Measurements from ENCODE around the gene DYNLT5. TPM values are rescaled to one million over a fixed set of nuclear protein-coding genes. Genes with fewer than 3 reads are reported as not detected.

The DYNLT5 gene
- total and polyA plus RNA-seq, 2 donors (not counting 1 experiment from before 2014, with no cell fraction given) = not detected

GRCh38 chr1:66787641-66788040 is 35.4 kb downstream of the DYNLT5 start:
- intact Hi-C loops (cut with micrococcal nuclease) = no loop called here
- DNase-seq (no peak), ATAC-seq (ENCODE audit: low read depth) (no peak)
- Histone ChIP-seq H2AFZ (ENCODE audit: insufficient read depth, low read depth, low read length, poor library complexity, severe bottlenecking) (no peak overlapping the region), H3K27ac (ENCODE audit: low read length in 2 of 2) (no peak overlapping the region), H3K36me3 (replicated peaks in 1 of 2; ENCODE audit: control extremely low read depth in 1 of 2, control insufficient read depth in 1 of 2, extremely low read depth in 1 of 2, insufficient read depth in 2 of 2, low read length in 1 of 2) (no peaks in the 10 kb centered on the region), H3K27me3 (replicated peaks in 1 of 4; ENCODE audit: control extremely low read depth in 1 of 4, control insufficient read depth in 3 of 4, insufficient read depth in 4 of 4, low read length in 3 of 4) (no peaks in the 10 kb centered on the region), H3K4me1 (ENCODE audit: control insufficient read depth in 2 of 2, insufficient read depth in 2 of 2, low read length in 2 of 2) (peaks cover 6 to 11% of the 10 kb centered on the region in 2 donors), H4K20me1 (ENCODE audit: control insufficient read depth, insufficient read depth, low read length, poor library complexity, severe bottlenecking) (no peaks in the 10 kb centered on the region), H3K4me3 (ENCODE audit: control extremely low read depth in 1 of 5, extremely low read depth in 1 of 5, insufficient read depth in 1 of 5, low read depth in 2 of 5, low read length in 4 of 5) (no peak overlapping the region), H3K4me2 (replicated peaks; ENCODE audit: low read depth, low read length, poor library complexity, severe bottlenecking) (peak overlapping the region; percentile 54), H3K79me2 (ENCODE audit: control insufficient read depth, insufficient read depth, low read length) (no peaks in the 10 kb centered on the region), H3K9me3 (ENCODE audit: control extremely low read depth in 1 of 3, control insufficient read depth in 2 of 3, insufficient read depth in 1 of 3, low read length in 2 of 3) (no peaks in the 10 kb centered on the region), H3K9ac (ENCODE audit: low read length) (peak overlapping the region; percentile 37)
- TF ChIP-seq EZH2 (IDR thresholded peaks at IDR 0.05; ENCODE audit: borderline replicate concordance, insufficient read depth, low read depth, low read length, poor library complexity, severe bottlenecking) = no peak
- TF ChIP-seq CTCF (IDR thresholded peaks at IDR 0.05) = no peak
- POLR2A ChIA-PET = no interaction called here
- Mint-ChIP-seq H3K9me3 (ENCODE audit: insufficient read depth) (no peaks in the 10 kb centered on the region), H3K27ac (no peak overlapping the region), H3K4me3 (no peak overlapping the region), H3K27me3 (no peaks in the 10 kb centered on the region), H3K4me1 (peaks cover 13% of the 10 kb centered on the region)
- CTCF ChIA-PET = interaction anchor here (1.0 to 1.1 kb wide), 3 partner anchors 9 to 426 kb away, joined by 3 to 6 read pairs (median 3); no protein-coding TSS in a partner anchor
- WGBS (ENCODE audit: insufficient coverage) = 79% methylated on average over 2 of the region's 4 CpGs

- DNase-seq (no peak), ATAC-seq (ENCODE audit: low read depth) (peak; percentile 21)
- TF ChIP-seq EZH2 (IDR thresholded peaks at IDR 0.05; ENCODE audit: borderline replicate concordance, insufficient read depth, low read depth, low read length, poor library complexity, severe bottlenecking) (no peak), CTCF (IDR thresholded peaks at IDR 0.05) (no peak)
- Histone ChIP-seq H3K27ac (ENCODE audit: low read length in 2 of 2) (peak overlapping the region in 1 of 2 donors; percentile 36), H3K9ac (ENCODE audit: low read length) (peak overlapping the region; percentile 37), H3K36me3 (replicated peaks in 1 of 2; ENCODE audit: control extremely low read depth in 1 of 2, control insufficient read depth in 1 of 2, extremely low read depth in 1 of 2, insufficient read depth in 2 of 2, low read length in 1 of 2) (no peaks in the 10 kb centered on the region), H2AFZ (ENCODE audit: insufficient read depth, low read depth, low read length, poor library complexity, severe bottlenecking) (peak overlapping the region; percentile 24), H3K27me3 (replicated peaks in 1 of 4; ENCODE audit: control extremely low read depth in 1 of 4, control insufficient read depth in 3 of 4, insufficient read depth in 4 of 4, low read length in 3 of 4) (no peaks in the 10 kb centered on the region), H3K4me3 (ENCODE audit: control extremely low read depth in 1 of 5, extremely low read depth in 1 of 5, insufficient read depth in 1 of 5, low read depth in 2 of 5, low read length in 4 of 5) (no peak overlapping the region), H3K79me2 (ENCODE audit: control insufficient read depth, insufficient read depth, low read length) (no peaks in the 10 kb centered on the region), H4K20me1 (ENCODE audit: control insufficient read depth, insufficient read depth, low read length, poor library complexity, severe bottlenecking) (no peaks in the 10 kb centered on the region), H3K4me1 (ENCODE audit: control insufficient read depth in 2 of 2, insufficient read depth in 2 of 2, low read length in 2 of 2) (peaks cover 6 to 11% of the 10 kb centered on the region in 2 donors), H3K4me2 (replicated peaks; ENCODE audit: low read depth, low read length, poor library complexity, severe bottlenecking) (peak overlapping the region; percentile 54), H3K9me3 (ENCODE audit: control extremely low read depth in 1 of 3, control insufficient read depth in 2 of 3, insufficient read depth in 1 of 3, low read length in 2 of 3) (no peaks in the 10 kb centered on the region)
- CTCF ChIA-PET = interaction anchor here (0.7 to 1.1 kb wide), 3 partner anchors 22 to 449 kb away, joined by 3 read pairs; no protein-coding TSS in a partner anchor
- POLR2A ChIA-PET = interaction anchor here (0.7 kb wide), 1 partner anchor 59 kb away, joined by 3 read pairs; no protein-coding TSS in a partner anchor
- H3K27ac Mint-ChIP-seq = no peak overlapping the region
- no CpG with 5 or more reads among the region's 6 CpGs for whole genome bisulfite sequencing (ENCODE audit: insufficient coverage)
- peaks cover 13% of the 10 kb centered on the region for H3K4me1 Mint-ChIP-seq
- no peaks in the 10 kb centered on the region for H3K27me3 Mint-ChIP-seq
- H3K9me3 Mint-ChIP-seq (ENCODE audit: insufficient read depth) = no peaks in the 10 kb centered on the region
- H3K4me3 Mint-ChIP-seq = peak overlapping the region; percentile 44
- intact Hi-C loops (cut with micrococcal nuclease) = no loop called here
Measured at GRCh38 chr1:66788231-66788939, 36.1 kb downstream of the DYNLT5 start.

All from B cell (primary cell).